HEK293 (cell line): ENCODE data around the gene PSD2.

Experiments used
- BCL11A ChIP-seq: fragments of 450-650 bp; formaldehyde crosslinking; IDR thresholded peaks from 2 replicates; pipeline ENCODE4 v1.5.1; 2016; ENCODE audit warnings: low read depth, missing biosample characterization, missing genetic modification characterization
- FEZF1 ChIP-seq: fragments of 450-650 bp; formaldehyde crosslinking; IDR thresholded peaks from 2 replicates; pipeline ENCODE4 v1.5.1; 2016; ENCODE audit warnings: missing biosample characterization, missing genetic modification characterization
- KLF9 ChIP-seq: fragments of 450-650 bp; formaldehyde crosslinking; IDR thresholded peaks from 2 replicates; pipeline ENCODE4 v1.5.1; 2016; ENCODE audit warnings: missing biosample characterization, missing genetic modification characterization, low read depth
- MZF1 ChIP-seq: fragments of 450-650 bp; formaldehyde crosslinking; IDR thresholded peaks from 2 replicates; pipeline ENCODE4 v1.5.1; 2017; ENCODE audit warnings: missing biosample characterization, missing genetic modification characterization, borderline replicate concordance
- SCRT2 ChIP-seq: fragments of 450-650 bp; formaldehyde crosslinking; IDR thresholded peaks from 2 replicates; pipeline ENCODE4 v1.5.1; 2016; ENCODE audit warnings: missing biosample characterization, missing genetic modification characterization
- YY1 ChIP-seq: fragments of 450-650 bp; formaldehyde crosslinking; IDR thresholded peaks from 2 replicates; pipeline ENCODE4 v1.5.1; 2018; ENCODE audit warnings: missing biosample characterization, missing genetic modification characterization
- ZBTB49 ChIP-seq: fragments of 450-650 bp; formaldehyde crosslinking; IDR thresholded peaks from 2 replicates; pipeline ENCODE4 v1.5.1; 2016; ENCODE audit warnings: missing biosample characterization, missing genetic modification characterization, low read depth
- ZEB2 ChIP-seq: fragments of 450-650 bp; formaldehyde crosslinking; IDR thresholded peaks from 2 replicates; pipeline ENCODE4 v1.5.1; 2016; ENCODE audit warnings: missing biosample characterization, missing genetic modification characterization
- ZFP3 ChIP-seq: fragments of 450-650 bp; formaldehyde crosslinking; IDR thresholded peaks from 2 replicates; pipeline ENCODE4 v1.5.1; 2016; ENCODE audit warnings: low read depth, missing biosample characterization, missing genetic modification characterization
- ZNF132 ChIP-seq: fragments of 450-650 bp; formaldehyde crosslinking; IDR thresholded peaks from 2 replicates; pipeline ENCODE4 v1.5.1; 2017; ENCODE audit warnings: missing biosample characterization, missing genetic modification characterization, borderline replicate concordance
- ZNF16 ChIP-seq: fragments of 450-650 bp; formaldehyde crosslinking; IDR thresholded peaks from 2 replicates; pipeline ENCODE4 v1.5.1; 2016; ENCODE audit warnings: low read depth, missing biosample characterization, missing genetic modification characterization
- ZNF174 ChIP-seq: fragments of 450-650 bp; formaldehyde crosslinking; IDR thresholded peaks from 2 replicates; pipeline ENCODE4 v1.5.0; 2017; ENCODE audit warnings: missing biosample characterization, mild to moderate bottlenecking, missing genetic modification characterization
- ZNF175 ChIP-seq: fragments of 450-650 bp; formaldehyde crosslinking; IDR thresholded peaks from 2 replicates; pipeline ENCODE4 v1.5.1; 2016; ENCODE audit warnings: missing biosample characterization, missing genetic modification characterization
- ZNF2 ChIP-seq: fragments of 450-650 bp; formaldehyde crosslinking; IDR thresholded peaks from 2 replicates; pipeline ENCODE4 v1.5.1; 2016; ENCODE audit warnings: missing biosample characterization, missing genetic modification characterization
- ZNF23 ChIP-seq: fragments of 450-650 bp; formaldehyde crosslinking; IDR thresholded peaks from 2 replicates; pipeline ENCODE4 v1.5.1; 2016; ENCODE audit warnings: missing biosample characterization, missing genetic modification characterization, borderline replicate concordance
- ZNF341 ChIP-seq: fragments of 450-650 bp; formaldehyde crosslinking; IDR thresholded peaks from 2 replicates; pipeline ENCODE4; 2016; ENCODE audit warnings: low read depth, missing biosample characterization, missing genetic modification characterization
- ZNF423 ChIP-seq: fragments of 450-650 bp; formaldehyde crosslinking; IDR thresholded peaks from 2 replicates; pipeline ENCODE4 v1.5.1; 2016; ENCODE audit warnings: missing biosample characterization, missing genetic modification characterization
- ZNF433 ChIP-seq: fragments of 450-650 bp; formaldehyde crosslinking; IDR thresholded peaks from 2 replicates; pipeline ENCODE4 v1.5.1; 2016; ENCODE audit warnings: missing biosample characterization, missing genetic modification characterization, low read depth
- ZNF513 ChIP-seq: fragments of 450-650 bp; IDR thresholded peaks from 2 replicates; pipeline ENCODE4 v1.5.1; 2018; ENCODE audit warnings: missing biosample characterization, missing genetic modification characterization
- ZNF518A ChIP-seq: fragments of 450-650 bp; formaldehyde crosslinking; conservative IDR thresholded peaks from 2 replicates; pipeline ENCODE4 v1.5.1; 2016; ENCODE audit warnings: low read depth, missing biosample characterization, missing genetic modification characterization
- ZNF544 ChIP-seq: fragments of 450-650 bp; formaldehyde crosslinking; IDR thresholded peaks from 2 replicates; pipeline ENCODE4 v1.5.0; 2017; ENCODE audit warnings: missing biosample characterization, missing genetic modification characterization
- ZNF555 ChIP-seq: fragments of 450-650 bp; formaldehyde crosslinking; conservative IDR thresholded peaks from 2 replicates; pipeline ENCODE4 v1.5.1; 2017; ENCODE audit warnings: missing biosample characterization, mild to moderate bottlenecking, missing genetic modification characterization, inconsistent platforms
- ZNF623 ChIP-seq: fragments of 450-650 bp; formaldehyde crosslinking; IDR thresholded peaks from 2 replicates; pipeline ENCODE4 v1.5.1; 2016; ENCODE audit warnings: missing biosample characterization, missing genetic modification characterization
- ZNF658 ChIP-seq: fragments of 450-650 bp; formaldehyde crosslinking; IDR thresholded peaks from 2 replicates; pipeline ENCODE4; 2016; ENCODE audit warnings: missing biosample characterization, missing genetic modification characterization
- ZNF701 ChIP-seq: fragments of 450-650 bp; formaldehyde crosslinking; IDR thresholded peaks from 2 replicates; pipeline ENCODE4 v1.5.1; 2016; ENCODE audit warnings: missing biosample characterization, missing genetic modification characterization
- ZNF747 ChIP-seq: fragments of 450-650 bp; formaldehyde crosslinking; IDR thresholded peaks from 2 replicates; pipeline ENCODE4 v1.5.1; 2016; ENCODE audit warnings: missing biosample characterization, missing genetic modification characterization
- ZNF791 ChIP-seq: fragments of 450-650 bp; formaldehyde crosslinking; IDR thresholded peaks from 2 replicates; pipeline ENCODE4 v1.5.1; 2016; ENCODE audit warnings: missing biosample characterization, missing genetic modification characterization
- ZSCAN18 ChIP-seq: fragments of 450-650 bp; formaldehyde crosslinking; IDR thresholded peaks from 2 replicates; pipeline ENCODE4 v1.5.1; 2016; ENCODE audit warnings: missing biosample characterization, missing genetic modification characterization
- ZXDB ChIP-seq: fragments of 450-650 bp; formaldehyde crosslinking; IDR thresholded peaks from 2 replicates; pipeline ENCODE4 v1.5.1; 2016; ENCODE audit warnings: missing biosample characterization, missing genetic modification characterization

Gene PSD2

GRCh38 chr5:139746691-139747582 lies 48.7 kb upstream of the PSD2 start (continued):
- TF ChIP-seq ZBTB49 = no peak
- peak; percentile 39; the same call in 1 of the 2 replicates for TF ChIP-seq ZNF791 (tag by site-specific recombination)
- TF ChIP-seq ZNF423 = peak; percentile 95
- TF ChIP-seq ZNF132 (tag by site-specific recombination) = no peak
- no peak for TF ChIP-seq ZNF174 (tag by site-specific recombination)
- peak; percentile 50 for TF ChIP-seq ZEB2 (tag by site-specific recombination)
- TF ChIP-seq ZNF513 = no peak
- TF ChIP-seq ZNF175 (tag by site-specific recombination) = no peak
- TF ChIP-seq ZNF544 = no peak
- TF ChIP-seq ZNF16 (tag by site-specific recombination) = no peak
- peak; percentile 23; the same call in 1 of the 2 replicates for TF ChIP-seq ZNF701 (tag by site-specific recombination)
- peak; percentile 15; the same call in 1 of the 2 replicates for TF ChIP-seq ZSCAN18 (tag by site-specific recombination)
- TF ChIP-seq BCL11A (tag by site-specific recombination) = peak; percentile 86
- peak; percentile 98 for TF ChIP-seq KLF9 (tag by site-specific recombination)
- no peak for TF ChIP-seq ZNF23 (tag by site-specific recombination)
- 0 out of 2 replicates have a peak, but pooled peaks have one; percentile 9 for TF ChIP-seq ZNF623 (tag by site-specific recombination)
- no peak for TF ChIP-seq ZNF433
- no peak for TF ChIP-seq ZNF658
- no peak for TF ChIP-seq MZF1 (tag by site-specific recombination)
- no peak for TF ChIP-seq YY1
- peak; percentile 96 for TF ChIP-seq ZNF341
- TF ChIP-seq ZFP3 = no peak
- peak; percentile 68 for TF ChIP-seq SCRT2 (tag by site-specific recombination)
- no peak for TF ChIP-seq ZNF518A (tag by site-specific recombination)
- no peak for TF ChIP-seq ZNF555 (tag by site-specific recombination)
- peak; percentile 97 for TF ChIP-seq ZNF2 (tag by site-specific recombination)
- peak; percentile 50; the same call in 1 of the 2 replicates for TF ChIP-seq FEZF1
- no peak for TF ChIP-seq ZNF747 (tag by site-specific recombination)
- TF ChIP-seq ZXDB = peak; percentile 79
